ENCODE results near the gene ANXA2. TPM values are rescaled to one million over a fixed set of nuclear protein-coding genes. Genes with fewer than 3 reads are reported as not detected.

Gene ANXA2
- total and polyA plus RNA-seq, 4 donors, result 851 to 1,294 (median 1,171) TPM

- Histone ChIP-seq H3K4me3 (no peak overlapping the region), H3K27me3 (ENCODE audit: control insufficient read depth in 3 of 3, insufficient read depth in 3 of 3, low read length in 2 of 3) (no peaks in the 10 kb centered on the region), H3K9ac (ENCODE audit: insufficient read depth in 1 of 2, low read length in 2 of 2) (no peak overlapping the region), H3K36me3 (ENCODE audit: control insufficient read depth in 4 of 4, insufficient read depth in 4 of 4, low read length in 4 of 4) (peaks cover 23 to 39% (median 28%) of the 10 kb centered on the region in 4 donors), H3K4me1 (ENCODE audit: control insufficient read depth in 5 of 5, insufficient read depth in 5 of 5, low read length in 5 of 5) (peaks cover 2 to 22% (median 8%) of the 10 kb centered on the region in 5 donors), H3K9me3 (ENCODE audit: control insufficient read depth in 4 of 4, insufficient read depth in 3 of 4, low read length in 3 of 4) (no peaks in the 10 kb centered on the region), H3K27ac (ENCODE audit: low read depth in 1 of 2, low read length in 1 of 2) (no peak overlapping the region)
- ATAC-seq (ENCODE audit: insufficient read depth, low FRiP score), result no peak
- 79 to 89% methylated on average over 8 of the region's 8 CpGs for WGBS, 2 donors
- no peak for DNase-seq
- TF ChIP-seq CTCF (IDR thresholded peaks at IDR 0.05; ENCODE audit: control extremely low read depth, extremely low read depth), result no peak
Measured at GRCh38 chr15:60381148-60381788, 16.5 kb downstream of the ANXA2 start.

GRCh38 chr15:60379525-60380274 lies 18.1 kb downstream of the ANXA2 start:
- Histone ChIP-seq H3K36me3 (ENCODE audit: control insufficient read depth in 4 of 4, insufficient read depth in 4 of 4, low read length in 4 of 4) (peaks cover 25 to 39% (median 26%) of the 10 kb centered on the region in 4 donors), H3K9ac (ENCODE audit: insufficient read depth in 1 of 2, low read length in 2 of 2) (peak overlapping the region in 1 of 2 donors; percentile 71), H3K4me1 (ENCODE audit: control insufficient read depth in 5 of 5, insufficient read depth in 5 of 5, low read length in 5 of 5) (peaks cover 4 to 28% (median 14%) of the 10 kb centered on the region in 5 donors), H3K9me3 (ENCODE audit: control insufficient read depth in 4 of 4, insufficient read depth in 3 of 4, low read length in 3 of 4) (no peaks in the 10 kb centered on the region), H3K27ac (ENCODE audit: low read depth in 1 of 2, low read length in 1 of 2) (peak overlapping the region; percentile 62 to 83), H3K4me3 (no peak overlapping the region), H3K27me3 (ENCODE audit: control insufficient read depth in 3 of 3, insufficient read depth in 3 of 3, low read length in 2 of 3) (no peaks in the 10 kb centered on the region)
- DNase-seq (peak; percentile 60 to 90 (median 77)), ATAC-seq (ENCODE audit: insufficient read depth, low FRiP score) (no peak)
- WGBS, 2 donors, result 65 to 80% methylated on average over 8 of the region's 8 CpGs
- no peak for TF ChIP-seq CTCF (IDR thresholded peaks at IDR 0.05; ENCODE audit: control extremely low read depth, extremely low read depth)

GRCh38 chr15:60379185-60379524 lies 18.6 kb downstream of the ANXA2 start:
- H3K9ac ChIP-seq (ENCODE audit: insufficient read depth in 1 of 2, low read length in 2 of 2), result no peak overlapping the region
- H3K4me1 ChIP-seq (ENCODE audit: control insufficient read depth in 5 of 5, insufficient read depth in 5 of 5, low read length in 5 of 5), result peaks cover 4 to 29% (median 14%) of the 10 kb centered on the region in 5 donors
- peaks cover 25 to 36% (median 26%) of the 10 kb centered on the region in 4 donors for H3K36me3 ChIP-seq (ENCODE audit: control insufficient read depth in 4 of 4, insufficient read depth in 4 of 4, low read length in 4 of 4)
- no peaks in the 10 kb centered on the region for H3K9me3 ChIP-seq (ENCODE audit: control insufficient read depth in 4 of 4, insufficient read depth in 3 of 4, low read length in 3 of 4)
- no peaks in the 10 kb centered on the region for H3K27me3 ChIP-seq (ENCODE audit: control insufficient read depth in 3 of 3, insufficient read depth in 3 of 3, low read length in 2 of 3)
- no peak for TF ChIP-seq CTCF (IDR thresholded peaks at IDR 0.05; ENCODE audit: control extremely low read depth, extremely low read depth)
- DNase-seq (no peak), ATAC-seq (ENCODE audit: insufficient read depth, low FRiP score) (no peak)
- H3K4me3 ChIP-seq, result no peak overlapping the region
- H3K27ac ChIP-seq (ENCODE audit: low read depth in 1 of 2, low read length in 1 of 2), result peak overlapping the region in 1 of 2 donors; percentile 83
- WGBS, 2 donors, result 96 to 98% methylated on average over 1 of the region's 1 CpG
